DND-41 (cell line): Measurements from ENCODE around the gene DDX39A.

Experiments
- CTCF ChIP-seq: IDR thresholded peaks from 2 replicates; pipeline ENCODE4 v1.5.1; 2012; ENCODE audit warnings: borderline replicate concordance, low read length, moderate library complexity, mild to moderate bottlenecking; ENCODE audit not compliant: poor library complexity, severe bottlenecking; ENCODE audit errors: extremely low read depth
- EZH2 ChIP-seq: IDR thresholded peaks from 3 replicates; pipeline ENCODE4 v1.6.1; 2012; ENCODE audit warnings: borderline replicate concordance, low read depth, mild to moderate bottlenecking, moderate library complexity, low read length, inconsistent platforms; ENCODE audit not compliant: severe bottlenecking

- TF ChIP-seq EZH2: no peak
- TF ChIP-seq CTCF: no peak
These were observed 39.7 kb downstream of the DDX39A start for GRCh38 chr19:14379294-14380065.
